ENCODE data around the gene LCMT1.
A peak's percentile ranks its signal among the peaks of the same experiment; 100 is the strongest.

- TF ChIP-seq CTCF (IDR thresholded peaks at IDR 0.05) (peak in 3 of 6 experiments; percentile 20 to 33 (median 24)), POLR2A (IDR thresholded peaks at IDR 0.05) (no peak)
Measured at GRCh38 chr16:25135254-25135878, 23.8 kb downstream of the LCMT1 start.

Measured in Peyer's patch (tissue), 4 donors.